ENCODE data around the gene POLR3H.

DNA sequence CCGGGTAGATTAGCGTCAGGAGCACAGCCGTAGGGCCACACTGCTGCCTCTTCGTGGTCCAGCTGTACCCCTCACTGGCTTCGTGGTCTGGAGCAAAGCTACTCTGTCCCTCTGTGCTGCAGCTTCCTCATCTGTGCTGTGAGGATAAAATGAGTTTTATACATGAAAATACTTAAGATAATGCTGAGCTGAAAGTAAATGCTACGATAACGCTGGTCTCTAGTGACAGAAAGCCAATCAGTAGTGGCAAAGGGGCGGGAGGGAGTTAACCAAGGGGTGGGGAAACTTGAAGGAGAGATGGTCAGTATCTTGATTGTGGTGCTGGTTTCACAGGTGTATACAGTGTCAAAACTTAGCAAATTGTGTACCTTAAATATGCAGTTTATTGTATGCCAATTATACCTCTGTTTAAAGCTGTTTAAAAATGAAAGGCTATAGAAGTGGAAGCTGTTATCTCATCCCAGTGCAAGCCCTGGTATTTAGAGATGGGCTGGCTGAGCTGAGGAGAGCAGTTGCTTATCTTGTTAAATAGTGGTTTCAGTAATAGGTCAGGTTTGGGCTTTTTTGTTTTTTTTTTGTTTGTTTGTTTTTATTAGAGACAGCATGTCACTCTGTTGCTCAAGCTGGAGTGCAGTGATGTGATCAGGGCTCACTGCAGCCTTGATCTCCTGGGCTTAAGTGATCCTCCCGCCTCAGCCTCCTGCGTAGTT, 38.6 kb downstream of the POLR3H start:
- no peak for TF ChIP-seq CTCF (IDR thresholded peaks at IDR 0.05)
- no peak for TF ChIP-seq EP300 (IDR thresholded peaks at IDR 0.05)
- TF ChIP-seq POLR2A (IDR thresholded peaks at IDR 0.05), result no peak
